Activated CD4-positive, alpha-beta T cell treated with anti-CD3 and anti-CD28 coated beads, Interleukin-2, amount 50 U/mL, for 24 hours (primary cell): Measurements from ENCODE around the gene TMEM35B.
"Not testable (repeated sequence)": the region's sequence is repeated elsewhere in the genome, so short reads cannot be mapped to it uniquely, and the experiment has no call there.

Source experiments
- DNase-seq, 2 donors: peaks; one replicate each; pipeline ENCODE4 v3.0.0-alpha.2; 2020; ENCODE audit warnings: low read depth in 1 of 2, low spot score in 1 of 2

Gene TMEM35B

DNA sequence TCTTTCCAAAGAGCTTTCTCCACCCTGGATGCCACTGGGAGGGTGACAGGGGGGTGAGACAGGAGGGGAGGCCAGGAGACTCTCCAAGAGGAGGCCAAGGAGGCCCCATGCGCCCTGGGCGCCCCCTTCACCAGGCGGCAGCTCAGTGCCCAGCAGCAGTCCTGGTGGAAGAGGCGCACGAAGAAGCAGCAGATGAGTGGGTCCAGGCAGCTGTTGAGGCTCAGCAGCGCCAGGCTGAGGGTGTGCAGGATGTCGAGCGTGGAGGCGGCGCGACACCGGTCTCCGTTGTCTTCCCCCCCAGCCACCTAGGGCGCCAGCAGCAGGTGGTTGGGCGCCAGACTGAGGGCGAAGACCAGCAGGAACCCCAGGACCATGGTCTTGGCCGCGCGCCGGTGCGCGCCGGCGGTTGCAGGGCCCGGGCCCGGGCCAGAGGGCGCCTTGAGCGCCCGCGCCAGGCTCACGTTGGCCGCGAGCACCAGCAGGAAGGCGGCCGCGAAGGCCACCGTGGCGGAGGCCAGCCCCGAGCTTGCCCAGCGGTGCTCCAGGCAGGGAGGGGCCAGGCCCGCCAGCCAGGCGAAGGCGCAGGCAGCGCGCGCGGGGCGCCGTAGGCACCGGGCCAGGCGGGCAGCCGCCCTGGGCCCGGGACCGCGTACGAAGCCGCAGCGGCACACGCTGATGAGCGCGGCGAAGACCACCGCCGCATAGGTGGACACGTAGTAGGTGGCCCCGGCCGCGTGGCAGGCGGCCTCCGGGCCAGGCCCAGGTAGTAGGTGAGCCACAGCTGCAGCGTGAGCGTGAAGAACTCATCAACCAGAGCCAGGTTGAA is 8.6 kb downstream of the TMEM35B start:
- DNase-seq = no peak

DNA sequence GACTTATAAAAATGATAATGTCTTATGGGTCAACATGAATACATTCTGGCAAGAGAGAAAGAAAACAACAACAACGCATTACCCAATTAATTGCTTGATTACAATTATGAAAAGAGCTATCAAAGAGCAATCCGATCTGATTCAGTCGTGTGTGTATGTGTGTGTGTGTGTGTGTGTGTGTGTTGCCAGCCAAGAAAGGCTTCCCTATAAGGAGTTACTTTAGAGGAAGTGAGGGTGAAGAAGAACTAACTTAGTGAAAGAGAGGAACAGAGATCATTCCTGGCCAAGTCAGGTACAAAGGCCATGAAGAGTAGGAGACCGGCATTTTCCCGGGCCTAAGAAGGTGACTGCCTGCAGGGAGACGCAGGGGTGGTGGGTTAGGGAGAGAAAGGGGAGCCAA is 9.4 kb downstream of the TMEM35B start:
- DNase-seq = no peak

DNA sequence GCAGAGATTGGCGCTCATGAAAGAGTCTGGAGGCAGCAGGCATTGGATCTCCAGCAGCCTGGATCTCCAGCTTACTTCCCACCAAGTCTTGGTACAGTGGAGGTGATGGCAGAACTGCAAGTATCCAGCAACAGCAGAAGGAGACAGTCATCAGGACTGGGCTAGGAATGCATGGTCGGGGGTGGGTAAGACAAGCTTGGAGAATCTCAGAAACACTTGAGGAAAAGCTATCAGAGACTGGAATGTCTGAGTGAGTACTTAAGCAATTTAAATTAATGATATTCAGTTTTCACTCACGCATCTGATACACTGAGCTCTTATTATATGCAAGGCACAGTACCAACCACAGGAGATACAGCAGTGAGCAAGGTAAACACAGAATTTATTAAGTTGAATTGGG is 9.8 kb downstream of the TMEM35B start:
- no peak for DNase-seq

DNA sequence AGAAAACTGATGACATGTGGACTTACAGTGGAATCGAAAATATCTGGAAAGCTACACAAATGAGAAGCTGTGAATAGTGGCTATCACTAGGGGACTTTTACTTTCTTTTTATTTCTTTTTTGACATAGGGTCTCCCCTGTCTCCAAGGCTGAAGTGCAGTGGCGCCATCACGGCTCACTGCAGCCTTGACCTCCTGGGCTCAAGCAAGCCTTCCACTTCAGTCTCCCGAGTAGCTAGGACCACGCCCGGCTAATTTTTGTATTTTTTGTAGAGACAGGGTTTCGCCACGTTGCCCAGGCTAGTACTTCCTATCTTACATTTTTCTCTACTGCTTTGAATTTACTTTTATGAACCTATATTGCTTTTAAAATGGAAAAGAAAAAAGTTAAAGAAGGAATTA is 10.5 kb downstream of the TMEM35B start:
- DNase-seq = no peak

DNA sequence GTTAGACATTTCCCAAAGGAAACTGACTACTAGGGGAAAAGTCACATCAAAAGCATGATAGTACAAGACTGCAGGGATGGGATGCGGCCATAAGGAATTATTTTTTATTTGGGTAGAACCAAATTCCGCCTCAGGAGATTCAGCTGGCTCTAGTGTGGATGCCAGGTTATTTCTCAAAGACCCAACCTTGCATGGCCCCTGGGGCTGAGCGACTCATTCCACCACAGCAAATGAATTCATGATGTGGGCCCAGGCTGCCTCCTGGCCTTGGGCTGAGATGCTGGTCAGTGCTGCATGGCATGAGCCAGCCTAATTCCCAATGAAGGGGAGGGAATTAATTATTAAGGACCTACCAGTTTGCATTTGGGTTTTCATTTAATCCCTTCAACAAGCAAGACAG is 11.8 kb downstream of the TMEM35B start:
- no peak for DNase-seq

DNA sequence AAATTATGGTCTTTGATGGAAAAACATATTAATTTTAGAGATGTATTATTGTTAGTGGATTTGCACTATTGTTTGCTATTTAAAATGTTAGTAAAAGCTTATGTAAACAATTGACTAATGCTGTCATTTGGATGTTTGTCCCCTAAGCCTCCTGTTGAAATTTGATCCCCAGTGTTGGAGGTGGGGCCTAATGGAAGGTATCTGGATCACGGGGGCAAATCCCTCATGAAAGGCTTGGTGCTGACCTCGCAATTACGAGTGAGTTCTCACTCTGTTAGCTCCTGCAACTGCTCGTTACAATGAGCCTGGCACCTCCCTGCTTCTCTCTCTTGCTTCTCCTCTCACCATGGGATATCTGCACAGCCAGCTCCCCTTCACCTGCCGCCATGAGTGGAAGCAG is 14.3 kb downstream of the TMEM35B start:
- DNase-seq = no peak

DNA sequence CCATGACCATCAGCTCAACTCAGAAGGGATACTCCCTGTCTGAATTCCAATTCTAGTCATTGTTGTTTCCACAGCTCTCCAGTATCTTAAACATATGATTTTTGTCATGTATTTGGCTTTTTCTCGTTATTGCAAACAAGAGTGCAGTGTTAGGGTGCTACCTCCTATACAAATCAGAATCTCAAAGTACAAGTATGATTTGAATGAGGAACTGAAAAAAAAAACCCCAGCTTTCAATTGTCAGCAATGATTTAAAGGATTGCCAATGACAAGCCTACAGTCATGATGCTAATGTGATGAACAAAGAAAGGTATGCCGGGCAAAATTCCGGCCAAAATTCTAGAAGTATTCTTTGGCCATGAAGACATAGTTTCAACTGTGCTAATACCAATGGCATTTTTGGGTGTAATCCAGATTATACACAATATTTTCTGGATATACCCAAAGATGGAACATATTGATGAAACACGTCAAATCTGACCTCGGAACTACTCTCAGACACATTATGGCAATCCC is 14.9 kb downstream of the TMEM35B start:
- DNase-seq = no peak

DNA sequence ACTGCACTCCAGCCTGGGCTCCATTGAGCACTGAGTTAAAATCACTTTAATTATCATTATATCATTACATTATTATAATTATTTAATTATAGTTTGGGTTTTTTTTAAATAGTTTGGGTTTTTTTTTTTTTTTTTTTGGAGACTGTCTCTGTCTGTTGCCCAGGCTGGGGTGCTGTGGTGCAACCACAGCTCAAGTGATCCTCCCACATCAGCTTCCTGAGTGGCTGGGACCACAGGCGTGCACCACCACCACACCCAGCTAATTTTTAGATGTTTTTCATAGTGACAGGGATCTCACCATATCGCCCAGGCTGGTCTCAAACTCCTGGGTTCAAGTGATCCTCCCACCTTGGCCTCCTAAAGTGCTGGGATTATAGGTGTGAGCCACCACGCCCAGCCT is 16.9 kb downstream of the TMEM35B start:
- DNase-seq = not testable (repeated sequence)

DNA sequence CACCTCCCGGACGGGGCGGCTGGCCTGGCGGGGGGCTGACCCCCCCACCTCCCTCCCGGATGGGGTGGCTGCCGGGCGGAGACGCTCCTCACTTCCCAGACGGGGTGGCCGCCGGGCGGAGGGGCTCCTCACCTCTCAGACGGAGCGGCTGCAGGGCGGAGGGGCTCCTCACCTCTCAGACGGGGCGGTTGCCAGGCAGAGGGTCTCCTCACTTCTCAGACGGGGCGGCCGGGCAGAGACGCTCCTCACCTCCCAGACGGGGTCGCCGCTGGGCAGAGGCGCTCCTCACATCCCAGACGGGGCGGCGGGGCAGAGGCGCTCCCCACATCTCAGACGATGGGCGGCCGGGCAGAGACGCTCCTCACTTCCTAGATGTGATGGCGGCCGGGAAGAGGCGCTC is 17.5 kb downstream of the TMEM35B start:
- DNase-seq = not testable (repeated sequence)

DNA sequence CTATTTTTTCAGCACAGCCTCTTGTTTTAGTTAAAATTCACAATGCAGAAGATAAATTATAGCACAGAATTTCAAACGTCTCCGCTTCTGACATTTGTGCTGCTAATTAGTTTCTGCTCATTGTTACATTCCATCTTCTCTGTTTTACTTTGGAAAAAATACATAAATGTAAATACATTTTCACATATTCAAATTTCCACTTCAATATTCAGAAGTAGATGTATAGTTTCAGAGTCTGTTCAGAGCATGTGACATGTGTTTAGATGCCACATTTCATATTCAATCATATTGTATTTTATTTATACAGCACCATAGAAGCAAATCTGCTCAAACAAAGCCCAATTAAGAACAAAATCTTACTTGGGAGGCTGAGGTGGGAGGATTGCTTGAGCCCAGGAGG is 19.6 kb downstream of the TMEM35B start:
- no peak for DNase-seq

DNA sequence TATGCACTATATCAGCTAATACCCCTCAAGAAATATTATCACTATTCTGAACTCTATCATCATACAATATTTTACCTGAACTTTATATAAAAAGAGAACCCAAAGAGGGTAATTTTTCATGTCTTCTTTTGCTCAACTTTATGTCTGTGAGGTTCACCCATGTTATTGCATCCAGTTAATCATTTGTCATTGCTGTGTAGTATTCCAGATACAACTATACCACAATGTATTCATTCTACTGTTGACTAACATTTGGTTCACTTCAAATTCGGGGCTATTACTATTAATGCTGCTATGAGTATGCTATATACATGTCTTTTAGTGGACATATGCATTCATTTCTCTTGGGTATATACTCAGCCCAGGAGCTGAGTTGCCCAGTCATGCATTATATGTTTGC is 34.7 kb downstream of the TMEM35B start:
- no peak for DNase-seq

DNA sequence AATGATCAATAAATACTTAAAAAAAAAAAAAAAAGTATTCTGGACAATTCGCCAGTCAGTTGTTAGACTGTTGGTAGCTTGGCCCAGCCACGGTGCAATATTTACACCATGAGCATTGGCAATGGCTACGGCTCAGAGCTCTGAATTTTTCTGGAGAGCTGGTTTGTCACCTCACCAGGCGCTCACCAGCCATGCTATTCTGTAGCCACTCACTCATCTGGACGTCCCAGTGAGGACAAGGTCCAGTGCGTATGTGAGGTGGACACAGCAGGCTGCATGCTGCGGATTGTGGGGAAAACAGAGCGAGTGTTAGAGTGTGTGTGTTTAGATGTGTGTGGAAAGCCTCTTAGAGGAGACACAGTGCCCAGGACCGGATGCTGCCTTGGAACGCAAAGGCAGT is 36.4 kb downstream of the TMEM35B start:
- not testable (repeated sequence) for DNase-seq

DNA sequence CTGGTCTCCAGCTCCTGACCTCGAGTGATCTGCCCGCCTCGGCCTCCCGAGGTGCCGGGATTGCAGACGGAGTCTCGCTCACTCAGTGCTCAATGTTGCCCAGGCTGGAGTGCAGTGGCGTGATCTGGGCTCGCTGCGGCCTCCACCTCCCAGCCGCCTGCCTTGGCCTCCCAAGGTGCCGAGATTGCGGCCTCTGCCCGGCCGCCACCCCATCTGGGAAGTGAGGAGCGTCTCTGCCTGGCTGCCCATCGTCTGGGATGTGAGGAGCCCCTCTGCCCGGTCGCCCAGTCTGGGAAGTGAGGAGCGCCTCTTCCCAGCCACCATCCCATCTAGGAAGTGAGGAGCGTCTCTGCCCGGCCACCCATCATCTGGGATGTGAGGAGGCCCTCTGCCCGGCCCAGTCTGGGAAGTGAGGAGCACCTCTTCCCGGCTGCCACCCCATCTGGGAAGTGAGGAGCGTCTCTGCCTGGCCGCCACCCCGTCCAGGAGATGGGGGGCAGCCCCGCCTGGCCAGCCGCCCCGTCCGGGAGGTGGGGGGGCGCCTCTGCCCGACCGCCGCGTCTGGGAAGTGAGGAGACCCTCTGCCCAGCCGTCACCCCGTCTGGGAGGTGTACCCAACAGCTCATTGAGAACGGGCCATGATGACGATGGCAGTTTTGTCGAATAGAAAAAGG is 37.4 kb downstream of the TMEM35B start:
- DNase-seq = not testable (repeated sequence)

DNA sequence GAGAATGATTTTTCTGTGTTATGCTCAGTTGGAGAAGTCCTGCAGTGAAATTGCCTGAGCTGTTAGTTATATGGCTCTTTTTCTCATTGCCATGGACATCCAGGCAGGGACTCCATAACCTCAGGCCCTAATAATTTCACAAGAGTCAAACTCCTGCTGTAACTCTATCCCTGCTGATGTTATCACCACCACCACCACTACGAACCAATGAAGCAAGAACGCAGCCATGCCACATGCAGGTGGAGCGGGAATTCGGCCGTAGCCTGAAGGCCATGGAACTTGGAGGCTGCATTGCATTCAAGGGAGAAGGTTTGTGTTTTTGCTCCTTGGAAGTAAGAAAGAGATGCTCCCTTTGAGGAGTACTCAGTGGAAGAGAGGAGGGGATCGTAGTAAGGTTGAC is 38.9 kb downstream of the TMEM35B start:
- DNase-seq = no peak

DNA sequence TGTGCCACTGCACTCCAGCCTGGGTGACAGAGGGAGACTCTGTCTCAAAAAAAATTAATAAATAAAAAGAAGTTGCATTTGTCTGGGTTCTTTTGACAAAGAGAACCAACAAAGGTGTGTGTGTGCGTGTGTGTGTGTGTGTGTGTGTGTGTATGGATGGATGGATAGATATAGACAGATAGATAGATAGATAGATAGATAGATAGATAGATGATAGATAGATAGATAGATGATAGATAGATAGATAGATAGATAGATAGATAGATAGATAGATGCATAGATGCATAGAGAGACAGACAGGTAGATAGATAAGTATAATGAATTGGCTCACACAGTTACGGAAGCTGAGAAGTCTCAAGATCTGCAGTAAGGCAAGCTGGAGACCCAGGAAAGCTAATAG is 43.3 kb downstream of the TMEM35B start:
- not testable (repeated sequence) for DNase-seq
